GM18873 (cell line): ENCODE measurements around the gene LPAR3.

Source experiments
- ATAC-seq: cut with Tn5 transposase; IDR thresholded peaks from one replicate; pipeline ENCODE4 v1.9.1; 2021; ENCODE audit warnings: mild to moderate bottlenecking, moderate library complexity, moderate number of reproducible peaks; ENCODE audit not compliant: unreplicated experiment, low FRiP score

The LPAR3 gene

DNA sequence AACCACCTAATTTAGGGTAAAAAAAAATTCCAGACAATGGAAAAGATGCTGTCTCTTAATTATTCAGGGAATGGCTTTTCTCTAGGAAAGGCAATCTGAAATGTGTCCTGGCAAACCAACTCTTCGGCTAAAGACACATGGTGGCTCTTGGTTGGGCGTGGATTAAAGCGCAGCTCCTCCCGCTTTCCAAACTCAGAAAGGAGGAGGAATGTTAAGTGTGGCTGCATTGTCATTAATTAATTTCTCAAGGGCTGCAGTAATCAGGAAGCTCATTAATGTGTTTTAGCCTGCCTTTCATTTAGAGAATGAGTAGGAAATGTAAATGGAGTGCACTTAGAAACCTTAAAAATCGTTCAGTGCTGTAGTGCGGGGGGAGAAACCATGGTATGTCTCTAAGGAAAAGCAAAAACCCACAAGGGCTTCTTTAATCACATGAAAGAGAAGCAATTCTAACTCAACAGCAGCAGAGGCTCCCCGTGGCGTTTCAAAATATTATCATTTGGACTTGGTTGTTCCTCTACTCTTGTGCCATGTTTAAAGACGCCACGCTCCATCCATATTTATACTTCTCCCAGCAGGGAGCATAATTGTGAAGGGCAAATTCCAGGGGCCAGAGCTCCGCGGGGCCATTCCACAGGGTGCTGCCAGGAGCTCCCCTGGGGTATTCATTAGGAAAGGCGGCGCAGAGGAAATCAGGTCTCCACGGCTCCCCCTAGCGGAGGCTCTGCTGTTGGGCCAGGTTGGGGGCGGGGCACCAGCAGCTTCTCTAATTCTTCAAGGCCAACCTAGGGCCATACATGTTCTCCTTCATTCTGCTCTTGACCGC lies 110.8 kb downstream of the LPAR3 start:
- peak; percentile 68 for ATAC-seq

DNA sequence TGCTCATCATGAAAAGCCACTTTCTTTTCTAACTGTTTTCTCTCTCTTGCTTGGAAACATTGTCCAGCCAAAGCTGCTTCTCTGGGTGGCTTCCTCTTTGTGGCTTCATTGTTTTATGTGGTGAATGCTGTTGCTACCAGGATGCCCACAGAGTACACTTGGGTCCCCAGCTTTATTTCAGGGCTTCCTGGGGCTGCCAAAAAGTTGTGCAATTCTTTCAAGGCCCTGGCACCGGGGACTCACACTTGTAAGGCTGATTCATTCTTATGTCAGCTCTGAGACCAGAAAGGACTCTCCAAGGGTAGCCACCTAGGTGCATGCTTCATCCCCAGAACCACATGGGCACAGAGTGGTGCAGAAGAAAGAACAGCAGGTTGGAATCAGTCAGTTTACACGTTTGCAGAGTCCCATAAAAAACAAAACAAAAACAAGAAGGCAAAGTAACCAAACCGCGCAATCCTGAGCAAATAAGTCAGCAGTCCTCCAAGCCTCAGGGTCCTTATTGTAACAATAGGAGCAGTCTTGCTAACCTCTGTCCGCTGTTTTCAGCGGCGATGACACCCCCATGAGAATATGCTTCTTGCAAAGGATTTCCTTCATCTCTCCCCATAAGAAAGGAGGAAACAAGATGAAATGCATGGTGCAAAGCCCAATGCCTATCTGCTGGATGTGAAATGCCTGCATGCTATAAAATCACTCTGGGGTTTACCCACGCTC lies 112.8 kb downstream of the LPAR3 start:
- no peak for ATAC-seq

DNA sequence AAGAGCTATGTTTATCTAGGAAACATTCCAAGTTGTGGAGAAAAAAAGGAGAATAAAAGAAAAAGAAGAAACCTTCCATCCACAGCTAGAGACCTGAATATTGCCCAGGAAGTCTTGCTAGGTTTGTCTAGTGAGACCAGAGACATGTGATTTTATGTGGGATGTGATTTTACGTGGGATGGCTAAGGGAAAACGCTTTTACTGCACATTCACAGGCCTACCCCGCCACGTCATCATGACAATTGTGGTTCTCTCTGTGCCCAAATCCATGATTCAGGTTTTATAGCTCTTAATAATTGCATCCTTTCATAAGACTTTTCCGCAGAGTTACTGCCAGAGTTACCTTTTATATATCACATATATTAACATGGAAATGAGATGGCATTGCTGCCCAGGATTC lies 116.4 kb downstream of the LPAR3 start:
- ATAC-seq: no peak

DNA sequence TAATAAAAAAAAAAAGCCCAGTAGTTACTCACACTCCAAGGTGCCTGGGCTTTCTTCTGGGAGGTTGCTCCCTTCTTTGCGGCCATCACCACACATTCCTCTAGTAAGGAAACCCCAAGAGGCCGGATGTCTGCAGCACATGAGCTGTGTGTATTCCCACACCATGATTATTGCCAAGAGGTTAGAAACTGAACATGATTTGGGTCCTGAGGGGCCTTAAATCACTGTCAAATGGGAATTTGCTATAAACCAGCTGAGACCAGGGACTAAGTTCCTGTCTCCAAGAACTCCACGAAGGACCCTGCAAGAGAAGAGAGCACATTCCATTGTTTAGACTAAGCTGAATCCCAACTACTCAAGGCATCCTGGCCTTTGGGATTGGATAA lies 117.5 kb downstream of the LPAR3 start:
- no peak for ATAC-seq

DNA sequence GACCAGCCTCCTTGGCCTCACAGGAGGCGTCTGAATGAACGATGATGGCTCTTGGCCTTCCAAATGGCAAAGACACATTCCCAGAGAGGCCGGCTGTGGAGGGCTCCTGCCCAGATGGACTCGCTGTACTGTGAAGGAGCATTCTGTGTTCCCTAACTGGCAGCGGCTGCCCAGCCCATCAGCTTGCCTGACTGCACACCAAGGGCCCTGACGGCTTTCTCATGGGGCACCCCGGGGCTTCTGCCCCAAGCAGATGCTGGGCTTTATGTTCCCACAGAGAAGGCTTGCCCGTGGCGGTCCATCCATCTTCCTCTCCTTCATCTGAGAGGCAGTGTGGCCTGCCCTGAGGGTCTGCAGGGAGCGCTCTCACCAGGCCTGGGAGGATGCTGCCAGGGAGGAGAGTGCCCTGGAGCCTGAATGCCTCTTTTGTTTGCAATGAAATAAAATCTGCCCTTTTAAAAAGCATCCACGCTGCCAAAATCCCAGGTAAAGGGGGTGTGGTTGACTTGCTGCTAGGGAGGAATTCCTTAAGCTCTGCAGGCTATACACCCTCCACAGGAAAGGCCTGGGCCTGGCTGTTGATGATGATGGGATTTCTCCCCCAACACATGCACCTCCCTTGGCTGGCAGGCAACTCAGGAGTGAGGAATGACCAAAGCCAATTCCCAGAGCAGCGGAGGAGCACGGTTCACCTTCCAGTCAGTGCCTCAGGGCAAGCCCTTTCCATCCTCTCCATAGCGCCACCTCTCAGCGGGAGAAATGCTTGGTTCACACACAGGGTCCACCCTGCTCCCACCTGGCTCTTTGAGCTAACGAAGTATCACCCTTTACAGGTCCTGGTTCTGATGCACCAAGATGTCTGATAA lies 118.1 kb downstream of the LPAR3 start:
- no peak for ATAC-seq

DNA sequence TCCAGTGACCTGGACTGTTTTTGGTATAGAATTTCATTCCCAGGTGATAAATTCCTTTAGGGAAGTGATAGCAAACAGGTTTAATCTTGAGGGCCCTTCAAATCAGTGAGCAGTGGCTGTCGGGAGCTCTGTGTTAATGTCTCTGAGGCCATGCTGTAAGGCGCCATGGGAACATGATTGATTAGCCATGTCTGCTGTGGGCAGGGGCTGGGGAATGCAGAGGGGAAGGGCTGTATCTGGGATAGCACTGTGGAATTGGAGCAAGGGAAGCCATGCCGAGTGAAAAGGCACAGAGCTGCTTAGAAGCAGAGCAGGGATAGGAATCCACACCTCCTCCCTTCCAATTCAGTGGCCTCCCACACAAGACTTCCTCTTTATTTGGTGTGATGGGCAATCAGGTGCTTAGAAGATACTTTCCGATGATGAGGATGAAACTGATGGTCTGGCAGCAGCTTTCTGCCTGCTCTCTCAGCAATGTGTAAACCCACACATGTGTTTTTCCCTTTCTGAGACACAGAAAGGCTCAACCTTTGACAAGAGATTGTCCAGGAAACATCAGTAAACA lies 119.0 kb downstream of the LPAR3 start:
- no peak for ATAC-seq

DNA sequence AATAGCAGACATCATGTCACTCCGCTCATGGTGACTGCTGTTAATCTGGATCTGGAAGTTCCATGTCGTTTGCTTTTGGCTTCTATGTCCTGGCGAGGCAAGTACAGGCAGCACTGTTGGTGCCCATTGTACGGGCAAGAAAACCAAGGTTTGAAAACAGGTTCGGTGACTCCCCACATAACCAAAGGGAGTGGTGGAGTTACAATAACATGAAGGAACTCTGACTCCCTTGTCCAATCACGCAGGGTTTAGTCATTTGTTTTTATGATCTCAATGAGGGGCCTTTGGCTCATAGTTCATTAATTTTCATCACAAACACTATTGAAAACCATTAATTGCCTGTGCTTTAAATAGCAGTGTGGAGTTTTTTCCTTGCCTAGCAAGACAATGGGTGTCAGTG lies 119.8 kb downstream of the LPAR3 start:
- no peak for ATAC-seq

DNA sequence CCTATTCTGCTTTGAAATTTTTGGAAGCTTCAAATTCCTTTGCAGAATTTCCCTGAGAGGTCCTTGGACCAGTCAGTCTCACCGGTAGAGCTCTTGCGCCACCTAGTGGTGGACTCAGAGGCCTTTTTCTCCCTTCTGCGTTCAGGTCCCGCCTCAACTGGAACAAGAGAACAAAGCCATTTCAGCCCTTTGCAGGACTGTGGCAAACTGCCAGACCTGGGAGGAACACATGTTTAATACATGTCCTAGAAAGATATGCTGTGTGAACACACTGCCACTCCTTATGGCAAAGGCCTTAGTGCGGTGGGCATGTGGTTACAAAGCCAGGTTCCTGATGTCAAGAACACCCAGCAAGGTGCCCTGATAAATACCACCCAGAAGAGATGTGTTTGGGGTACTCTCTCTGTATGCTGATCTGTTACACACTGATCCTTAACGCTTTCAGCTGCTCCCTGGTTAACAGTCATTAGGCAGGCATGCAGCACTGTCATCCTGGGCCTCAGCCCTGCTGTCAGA lies 120.5 kb downstream of the LPAR3 start:
- peak; percentile 58 for ATAC-seq

DNA sequence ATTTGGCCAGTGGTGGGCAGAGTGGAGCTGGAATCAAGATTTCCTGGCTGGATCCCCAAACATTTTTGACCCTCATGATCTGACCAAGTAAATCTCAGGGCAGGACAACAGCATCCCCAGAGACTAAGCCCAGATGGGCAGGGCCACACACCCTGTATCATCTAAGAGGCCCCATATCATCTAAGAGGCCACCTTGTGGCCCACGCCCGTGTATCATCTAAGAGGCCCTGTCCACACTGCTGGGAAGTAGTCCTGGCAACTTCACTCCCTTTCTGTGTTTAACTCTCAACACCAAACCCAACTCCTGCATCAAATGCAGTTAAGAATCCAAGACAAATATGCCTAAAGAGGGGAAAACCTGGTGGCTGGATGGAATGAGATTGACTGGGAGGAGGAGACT lies 121.1 kb downstream of the LPAR3 start:
- no peak for ATAC-seq

DNA sequence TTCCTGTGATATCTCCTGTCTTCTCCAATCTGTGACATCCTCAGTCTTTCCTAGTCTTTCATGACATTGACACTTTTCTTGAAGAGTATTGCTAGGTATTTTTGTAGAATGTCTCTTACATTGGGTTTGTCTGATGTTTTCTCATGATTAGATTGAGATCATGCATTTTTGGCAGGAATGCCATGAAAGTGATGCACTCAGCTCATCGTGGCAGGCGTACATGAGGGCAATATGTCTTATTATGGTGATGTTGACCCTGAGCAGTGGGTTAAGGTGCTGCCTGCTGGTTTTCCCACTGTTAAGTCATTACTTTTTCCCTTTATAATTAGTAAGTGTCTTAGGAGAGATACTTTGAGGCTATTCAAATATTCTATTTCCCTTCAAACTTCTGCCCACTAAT lies 122.5 kb downstream of the LPAR3 start:
- no peak for ATAC-seq

DNA sequence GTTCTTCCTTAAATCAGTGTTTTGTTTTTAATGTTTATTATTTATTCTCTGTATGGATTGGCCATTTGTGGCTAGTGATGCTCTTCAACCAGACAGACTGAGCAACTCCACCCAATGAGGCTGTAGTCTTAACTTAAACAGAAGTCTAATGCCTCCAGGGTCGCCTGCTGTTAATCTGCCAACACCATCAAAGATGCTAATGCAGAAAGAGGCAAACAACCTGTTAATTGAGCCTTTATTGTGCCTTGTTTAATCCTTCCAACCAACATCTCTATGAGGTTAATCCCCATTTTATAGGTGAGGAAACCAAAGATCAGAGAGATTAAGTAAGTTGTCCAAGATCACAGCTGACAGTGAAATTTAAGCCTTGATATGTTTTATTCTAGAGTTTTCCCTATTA lies 123.4 kb downstream of the LPAR3 start:
- no peak for ATAC-seq

DNA sequence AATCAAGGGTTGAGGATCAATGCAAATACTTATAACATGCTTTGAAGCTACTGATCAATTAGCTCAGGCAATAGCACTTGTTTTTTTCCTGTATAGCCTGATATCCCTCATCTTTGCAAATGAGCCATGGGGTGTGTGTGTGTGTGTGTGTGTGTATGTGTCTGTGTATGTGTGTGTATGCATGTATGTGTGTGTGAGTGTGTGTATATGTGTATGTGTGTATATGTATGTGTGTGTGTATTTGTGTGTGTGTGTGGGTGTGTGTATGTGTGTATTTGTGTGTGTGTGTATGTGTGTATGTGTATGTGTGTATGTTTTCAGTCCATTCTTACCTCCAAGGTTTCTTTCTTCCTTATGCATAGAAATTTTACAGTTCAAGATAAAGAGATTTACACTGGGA lies 124.4 kb downstream of the LPAR3 start:
- ATAC-seq: no peak

DNA sequence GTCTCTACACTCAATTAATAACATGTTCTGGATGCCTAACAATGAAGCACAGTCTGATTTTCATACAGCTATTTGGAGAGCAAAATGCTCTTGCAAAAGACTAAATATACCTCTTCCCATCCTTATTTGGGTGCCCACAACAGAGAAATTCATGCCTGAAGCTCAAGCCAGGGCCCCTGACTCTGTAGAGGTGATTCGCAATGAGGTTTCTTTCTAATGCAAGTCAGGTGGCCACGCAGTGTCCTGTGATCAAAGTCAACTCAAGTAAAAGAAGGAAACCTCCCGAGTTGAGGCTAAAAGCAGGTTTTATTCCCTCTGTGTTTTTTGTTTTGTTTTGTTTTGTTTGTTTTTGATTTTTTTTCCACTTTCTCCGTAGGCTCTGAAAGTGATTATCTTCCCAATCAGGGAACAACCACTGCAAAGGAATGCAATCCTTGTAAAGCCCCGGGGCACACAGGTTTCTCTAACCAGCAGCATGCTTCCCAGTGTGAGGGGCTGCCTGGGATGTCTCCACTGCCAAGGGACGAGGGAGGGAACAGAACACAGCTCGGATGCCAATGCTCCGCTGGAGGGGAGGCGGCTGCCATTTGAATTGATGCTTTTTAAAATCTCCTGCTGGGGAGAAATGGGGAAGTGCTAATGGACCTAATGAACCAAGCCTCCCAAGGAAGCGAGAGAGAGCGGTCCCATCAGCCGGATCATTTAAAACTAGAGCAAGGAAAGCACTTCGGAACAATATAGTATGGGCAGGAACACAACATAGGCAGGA lies 128.9 kb downstream of the LPAR3 start:
- ATAC-seq: no peak

DNA sequence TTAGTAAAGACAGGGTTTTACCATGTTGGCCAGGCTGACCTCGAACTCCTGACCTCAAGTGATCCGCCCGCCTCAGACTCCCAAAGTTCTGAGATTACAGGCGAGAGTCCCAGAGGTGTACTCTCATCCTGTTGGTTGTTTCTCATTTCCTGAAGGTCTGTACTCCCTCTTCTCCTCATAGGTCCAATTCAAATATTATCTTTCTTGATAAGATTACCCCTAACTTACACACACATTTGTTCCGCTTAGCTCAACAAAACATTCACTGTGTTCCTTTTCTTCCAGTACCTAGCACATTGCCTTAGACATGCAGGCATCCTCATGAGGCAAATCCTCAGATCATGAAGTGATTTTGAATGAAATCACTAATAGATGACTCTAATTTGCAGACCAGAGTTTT lies 130.3 kb downstream of the LPAR3 start:
- ATAC-seq: no peak
